ENCODE data around the gene ATP6V1G2.

Gene ATP6V1G2

DNA sequence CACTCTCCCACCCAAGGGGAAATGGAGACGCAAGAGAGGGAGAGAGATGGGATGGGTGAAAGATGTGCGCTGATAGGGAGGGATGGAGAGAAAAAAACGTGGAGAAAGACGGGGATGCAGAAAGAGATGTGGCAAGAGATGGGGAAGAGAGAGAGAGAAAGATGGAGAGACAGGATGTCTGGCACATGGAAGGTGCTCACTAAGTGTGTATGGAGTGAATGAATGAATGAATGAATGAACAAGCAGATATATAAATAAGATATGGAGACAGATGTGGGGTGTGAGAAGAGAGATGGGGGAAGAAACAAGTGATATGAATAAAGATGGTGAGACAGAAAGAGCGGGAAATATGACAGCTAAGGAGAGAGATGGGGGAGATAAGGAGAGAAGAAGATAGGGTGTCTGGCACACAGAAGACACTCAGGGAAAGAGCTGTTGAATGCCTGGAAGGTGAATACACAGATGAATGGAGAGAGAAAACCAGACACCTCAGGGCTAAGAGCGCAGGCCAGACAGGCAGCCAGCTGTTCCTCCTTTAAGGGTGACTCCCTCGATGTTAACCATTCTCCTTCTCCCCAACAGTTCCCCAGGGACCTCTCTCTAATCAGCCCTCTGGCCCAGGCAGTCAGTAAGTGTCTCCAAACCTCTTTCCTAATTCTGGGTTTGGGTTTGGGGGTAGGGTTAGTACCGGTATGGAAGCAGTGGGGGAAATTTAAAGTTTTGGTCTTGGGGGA, 29.7 kb upstream of the ATP6V1G2 start:
- peak; percentile 62 to 76 for DNase-seq

DNA sequence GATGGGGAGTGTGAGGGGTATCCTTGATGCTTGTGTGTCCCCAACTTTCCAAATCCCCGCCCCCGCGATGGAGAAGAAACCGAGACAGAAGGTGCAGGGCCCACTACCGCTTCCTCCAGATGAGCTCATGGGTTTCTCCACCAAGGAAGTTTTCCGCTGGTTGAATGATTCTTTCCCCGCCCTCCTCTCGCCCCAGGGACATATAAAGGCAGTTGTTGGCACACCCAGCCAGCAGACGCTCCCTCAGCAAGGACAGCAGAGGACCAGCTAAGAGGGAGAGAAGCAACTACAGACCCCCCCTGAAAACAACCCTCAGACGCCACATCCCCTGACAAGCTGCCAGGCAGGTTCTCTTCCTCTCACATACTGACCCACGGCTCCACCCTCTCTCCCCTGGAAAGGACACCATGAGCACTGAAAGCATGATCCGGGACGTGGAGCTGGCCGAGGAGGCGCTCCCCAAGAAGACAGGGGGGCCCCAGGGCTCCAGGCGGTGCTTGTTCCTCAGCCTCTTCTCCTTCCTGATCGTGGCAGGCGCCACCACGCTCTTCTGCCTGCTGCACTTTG, 29.0 kb upstream of the ATP6V1G2 start, which contains the start of gene TNF:
TNF (plus strand) TSS at position 231 of the 567 bp plus-strand sequence; CDS start at position 408, 177 bp downstream.
- peak; percentile 97 to 99 for DNase-seq

DNA sequence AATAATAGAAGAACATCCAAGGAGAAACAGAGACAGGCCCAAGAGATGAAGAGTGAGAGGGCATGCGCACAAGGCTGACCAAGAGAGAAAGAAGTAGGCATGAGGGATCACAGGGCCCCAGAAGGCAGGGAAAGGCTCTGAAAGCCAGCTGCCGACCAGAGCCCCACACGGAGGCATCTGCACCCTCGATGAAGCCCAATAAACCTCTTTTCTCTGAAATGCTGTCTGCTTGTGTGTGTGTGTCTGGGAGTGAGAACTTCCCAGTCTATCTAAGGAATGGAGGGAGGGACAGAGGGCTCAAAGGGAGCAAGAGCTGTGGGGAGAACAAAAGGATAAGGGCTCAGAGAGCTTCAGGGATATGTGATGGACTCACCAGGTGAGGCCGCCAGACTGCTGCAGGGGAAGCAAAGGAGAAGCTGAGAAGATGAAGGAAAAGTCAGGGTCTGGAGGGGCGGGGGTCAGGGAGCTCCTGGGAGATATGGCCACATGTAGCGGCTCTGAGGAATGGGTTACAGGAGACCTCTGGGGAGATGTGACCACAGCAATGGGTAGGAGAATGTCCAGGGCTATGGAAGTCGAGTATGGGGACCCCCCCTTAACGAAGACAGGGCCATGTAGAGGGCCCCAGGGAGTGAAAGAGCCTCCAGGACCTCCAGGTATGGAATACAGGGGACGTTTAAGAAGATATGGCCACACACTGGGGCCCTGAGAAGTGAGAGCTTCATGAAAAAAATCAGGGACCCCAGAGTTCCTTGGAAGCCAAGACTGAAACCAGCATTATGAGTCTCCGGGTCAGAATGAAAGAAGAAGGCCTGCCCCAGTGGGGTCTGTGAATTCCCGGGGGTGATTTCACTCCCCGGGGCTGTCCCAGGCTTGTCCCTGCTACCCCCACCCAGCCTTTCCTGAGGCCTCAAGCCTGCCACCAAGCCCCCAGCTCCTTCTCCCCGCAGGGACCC, 28.0 kb upstream of the ATP6V1G2 start:
- peak in 1 of 2 donors; percentile 32 for DNase-seq

DNA sequence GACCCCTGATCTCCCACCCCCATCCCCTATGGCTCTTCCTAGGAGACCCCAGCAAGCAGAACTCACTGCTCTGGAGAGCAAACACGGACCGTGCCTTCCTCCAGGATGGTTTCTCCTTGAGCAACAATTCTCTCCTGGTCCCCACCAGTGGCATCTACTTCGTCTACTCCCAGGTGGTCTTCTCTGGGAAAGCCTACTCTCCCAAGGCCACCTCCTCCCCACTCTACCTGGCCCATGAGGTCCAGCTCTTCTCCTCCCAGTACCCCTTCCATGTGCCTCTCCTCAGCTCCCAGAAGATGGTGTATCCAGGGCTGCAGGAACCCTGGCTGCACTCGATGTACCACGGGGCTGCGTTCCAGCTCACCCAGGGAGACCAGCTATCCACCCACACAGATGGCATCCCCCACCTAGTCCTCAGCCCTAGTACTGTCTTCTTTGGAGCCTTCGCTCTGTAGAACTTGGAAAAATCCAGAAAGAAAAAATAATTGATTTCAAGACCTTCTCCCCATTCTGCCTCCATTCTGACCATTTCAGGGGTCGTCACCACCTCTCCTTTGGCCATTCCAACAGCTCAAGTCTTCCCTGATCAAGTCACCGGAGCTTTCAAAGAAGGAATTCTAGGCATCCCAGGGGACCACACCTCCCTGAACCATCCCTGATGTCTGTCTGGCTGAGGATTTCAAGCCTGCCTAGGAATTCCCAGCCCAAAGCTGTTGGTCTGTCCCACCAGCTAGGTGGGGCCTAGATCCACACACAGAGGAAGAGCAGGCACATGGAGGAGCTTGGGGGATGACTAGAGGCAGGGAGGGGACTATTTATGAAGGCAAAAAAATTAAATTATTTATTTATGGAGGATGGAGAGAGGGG, 27.1 kb upstream of the ATP6V1G2 start:
- DNase-seq: no peak

DNA sequence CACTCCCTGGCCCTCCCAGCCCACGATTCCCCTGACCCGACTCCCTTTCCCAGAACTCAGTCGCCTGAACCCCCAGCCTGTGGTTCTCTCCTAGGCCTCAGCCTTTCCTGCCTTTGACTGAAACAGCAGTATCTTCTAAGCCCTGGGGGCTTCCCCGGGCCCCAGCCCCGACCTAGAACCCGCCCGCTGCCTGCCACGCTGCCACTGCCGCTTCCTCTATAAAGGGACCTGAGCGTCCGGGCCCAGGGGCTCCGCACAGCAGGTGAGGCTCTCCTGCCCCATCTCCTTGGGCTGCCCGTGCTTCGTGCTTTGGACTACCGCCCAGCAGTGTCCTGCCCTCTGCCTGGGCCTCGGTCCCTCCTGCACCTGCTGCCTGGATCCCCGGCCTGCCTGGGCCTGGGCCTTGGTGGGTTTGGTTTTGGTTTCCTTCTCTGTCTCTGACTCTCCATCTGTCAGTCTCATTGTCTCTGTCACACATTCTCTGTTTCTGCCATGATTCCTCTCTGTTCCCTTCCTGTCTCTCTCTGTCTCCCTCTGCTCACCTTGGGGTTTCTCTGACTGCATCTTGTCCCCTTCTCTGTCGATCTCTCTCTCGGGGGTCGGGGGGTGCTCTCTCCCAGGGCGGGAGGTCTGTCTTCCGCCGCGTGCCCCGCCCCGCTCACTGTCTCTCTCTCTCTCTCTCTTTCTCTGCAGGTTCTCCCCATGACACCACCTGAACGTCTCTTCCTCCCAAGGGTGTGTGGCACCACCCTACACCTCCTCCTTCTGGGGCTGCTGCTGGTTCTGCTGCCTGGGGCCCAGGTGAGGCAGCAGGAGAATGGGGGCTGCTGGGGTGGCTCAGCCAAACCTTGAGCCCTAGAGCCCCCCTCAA, 25.9 kb upstream of the ATP6V1G2 start, which contains the start of gene LTA:
LTA (plus strand) TSS at position 249 of the 871 bp plus-strand sequence; CDS start at position 703, 454 bp downstream.
- no peak for DNase-seq

DNA sequence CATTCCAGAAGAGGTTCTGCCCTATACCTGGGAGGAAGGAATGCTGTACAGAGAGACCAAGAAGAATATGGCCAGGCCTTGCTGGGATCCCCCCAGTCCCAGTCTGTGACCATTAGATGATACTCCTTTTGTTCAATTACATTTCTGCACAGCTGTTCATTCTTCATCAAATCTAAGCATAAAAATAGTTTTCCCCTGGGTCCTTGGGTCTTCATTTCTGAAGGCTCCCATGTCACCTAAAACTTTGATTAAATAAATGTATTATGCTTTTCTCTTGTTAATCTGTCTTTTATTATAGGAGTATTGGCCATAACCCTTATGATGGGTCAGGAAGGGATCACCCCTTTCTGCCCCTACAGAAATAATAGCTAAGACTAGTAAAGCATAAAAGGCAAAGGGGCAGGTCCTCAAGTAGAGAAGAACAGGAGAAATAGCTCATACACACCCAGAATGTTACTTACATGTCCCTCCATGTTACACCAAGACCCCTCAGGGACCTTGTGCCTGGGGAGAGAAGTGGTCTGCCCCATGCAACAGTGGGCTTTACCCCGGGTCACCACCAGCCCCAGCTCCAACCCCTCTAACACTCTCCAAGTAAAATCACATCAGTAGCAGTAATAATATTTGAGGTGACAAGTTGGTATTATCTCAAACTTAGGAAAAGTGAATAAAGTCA, 23.6 kb upstream of the ATP6V1G2 start:
- DNase-seq: no peak

DNA sequence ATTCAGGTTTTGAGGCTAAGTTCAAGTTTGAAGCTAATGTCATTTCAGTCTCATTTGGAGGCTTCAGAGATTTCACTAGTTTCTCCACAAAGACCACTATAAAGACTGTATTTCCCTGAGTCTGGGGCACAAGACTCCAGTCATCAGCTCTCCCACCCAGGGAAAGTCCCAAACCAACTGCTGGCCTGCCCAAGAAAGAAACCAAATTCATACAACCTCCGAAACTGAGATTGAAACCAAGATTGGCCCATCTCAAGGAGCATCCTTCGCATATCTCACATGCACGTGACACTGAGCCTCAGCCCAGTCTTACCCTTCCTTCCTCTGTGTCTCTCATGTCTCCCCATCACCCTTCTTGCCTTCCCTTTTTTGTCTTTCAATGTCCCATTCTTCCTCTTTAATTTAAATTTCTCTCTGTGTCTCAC, 22.1 kb upstream of the ATP6V1G2 start:
- peak; percentile 96 for DNase-seq

DNA sequence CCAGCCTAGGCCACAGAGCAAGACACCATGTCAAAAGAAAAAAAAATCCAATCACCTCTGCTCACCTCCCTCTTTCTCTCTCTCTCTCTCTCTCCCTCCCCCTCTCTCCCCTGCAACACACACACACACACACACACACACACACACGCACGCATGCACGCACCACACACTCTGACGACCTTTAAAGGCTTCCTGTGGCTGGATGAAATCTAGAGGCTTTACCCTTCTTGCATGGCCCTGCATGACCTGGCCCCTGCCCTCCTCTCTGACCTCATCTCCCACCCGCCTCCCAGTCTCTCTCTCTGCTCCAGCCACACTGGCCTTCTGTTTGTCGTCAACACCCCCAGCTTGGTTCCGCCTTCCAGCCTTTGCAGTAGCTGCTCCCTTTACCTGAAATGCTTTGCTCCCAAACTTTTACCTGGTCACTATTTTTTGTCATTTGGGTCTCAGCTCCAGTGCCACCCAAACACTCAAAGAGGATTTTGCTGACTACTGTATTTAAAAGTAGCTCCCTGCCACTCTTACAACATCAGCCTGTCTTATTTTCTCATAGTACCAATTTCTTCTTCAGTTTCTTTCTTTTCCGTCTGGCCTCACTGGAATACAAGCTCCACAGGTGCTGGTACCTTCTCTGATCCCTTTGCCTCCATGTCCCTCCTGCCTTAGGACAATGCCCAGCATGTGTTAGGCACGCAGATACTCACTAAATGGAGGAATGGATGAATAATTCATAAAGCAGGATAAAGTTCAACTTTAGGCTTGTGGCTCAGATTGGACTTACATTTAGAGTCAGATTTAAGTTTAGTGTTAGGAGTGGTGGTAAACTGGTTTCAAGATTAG, 21.3 kb upstream of the ATP6V1G2 start:
- DNase-seq: peak; percentile 62 to 79

DNA sequence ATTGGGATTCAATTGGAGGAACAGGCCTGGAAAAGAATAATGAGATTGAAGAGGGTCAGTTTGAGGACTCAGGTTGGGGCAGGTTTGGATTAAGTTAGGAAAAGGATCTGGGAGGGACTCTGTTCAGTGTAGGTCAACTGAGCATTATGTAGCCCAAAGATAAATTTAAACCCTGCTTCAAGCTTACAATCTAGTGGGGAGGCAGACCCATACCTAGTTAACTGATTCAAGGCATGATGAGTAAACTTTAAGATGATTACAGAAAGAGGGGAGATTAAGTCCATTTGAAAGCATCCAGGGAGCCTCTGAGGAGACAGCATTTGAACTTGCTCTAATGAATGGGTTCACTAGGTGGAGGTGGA, 14.3 kb upstream of the ATP6V1G2 start:
- no peak for DNase-seq

DNA sequence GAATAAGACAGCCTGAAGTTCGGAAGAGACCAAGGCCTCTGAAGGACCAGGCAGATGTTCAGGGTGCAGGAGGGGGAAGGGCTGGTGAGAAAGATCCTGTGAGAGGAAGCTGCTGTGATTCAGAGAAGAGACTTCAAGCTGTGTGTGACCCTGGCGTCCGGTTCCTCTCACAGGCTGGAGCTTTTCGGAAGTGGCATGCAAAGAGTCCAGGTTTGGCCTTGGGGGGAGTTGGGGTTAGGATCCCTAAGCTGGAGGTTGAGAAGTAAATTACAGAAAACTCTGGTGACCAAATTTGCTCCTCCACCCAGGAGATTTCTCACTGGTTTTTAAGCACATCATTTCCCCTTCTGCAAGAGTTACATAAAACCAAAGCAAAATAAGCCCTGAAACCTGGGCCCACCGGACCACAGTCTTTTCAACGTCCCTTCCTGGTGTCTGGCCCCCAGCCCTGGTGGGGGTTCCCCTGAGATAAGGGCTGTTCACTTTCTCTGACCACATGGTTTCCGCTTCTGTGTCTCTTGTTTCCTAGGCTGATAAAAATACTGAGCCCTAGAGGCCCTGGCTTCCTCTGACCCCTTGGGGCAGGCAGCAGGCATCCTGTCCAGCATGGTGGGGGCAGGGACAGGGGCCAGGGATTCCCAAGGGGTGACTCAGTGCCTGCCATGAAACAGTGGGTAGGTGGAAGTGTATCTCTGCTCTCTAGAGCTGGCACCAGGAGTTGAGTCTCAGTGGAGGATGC, 13.7 kb upstream of the ATP6V1G2 start:
- DNase-seq: peak; percentile 89 to 94

DNA sequence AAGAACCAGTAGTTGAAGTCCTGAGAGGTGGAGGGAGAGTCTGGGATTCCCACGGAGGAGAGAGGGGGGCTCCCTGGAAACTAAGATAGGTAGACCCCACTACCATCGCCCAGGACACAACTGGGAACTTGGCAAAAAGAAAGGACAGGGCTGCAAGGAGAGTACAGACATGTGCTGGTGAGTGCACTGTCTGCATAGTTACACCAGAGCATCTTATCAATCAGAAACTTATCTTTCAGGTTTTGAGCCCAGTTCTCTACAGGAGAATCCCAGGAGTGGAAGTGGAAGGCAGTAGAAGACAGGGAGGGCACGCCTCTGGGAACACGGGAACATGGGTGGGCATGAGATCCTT, 13.2 kb upstream of the ATP6V1G2 start:
- no peak for DNase-seq

DNA sequence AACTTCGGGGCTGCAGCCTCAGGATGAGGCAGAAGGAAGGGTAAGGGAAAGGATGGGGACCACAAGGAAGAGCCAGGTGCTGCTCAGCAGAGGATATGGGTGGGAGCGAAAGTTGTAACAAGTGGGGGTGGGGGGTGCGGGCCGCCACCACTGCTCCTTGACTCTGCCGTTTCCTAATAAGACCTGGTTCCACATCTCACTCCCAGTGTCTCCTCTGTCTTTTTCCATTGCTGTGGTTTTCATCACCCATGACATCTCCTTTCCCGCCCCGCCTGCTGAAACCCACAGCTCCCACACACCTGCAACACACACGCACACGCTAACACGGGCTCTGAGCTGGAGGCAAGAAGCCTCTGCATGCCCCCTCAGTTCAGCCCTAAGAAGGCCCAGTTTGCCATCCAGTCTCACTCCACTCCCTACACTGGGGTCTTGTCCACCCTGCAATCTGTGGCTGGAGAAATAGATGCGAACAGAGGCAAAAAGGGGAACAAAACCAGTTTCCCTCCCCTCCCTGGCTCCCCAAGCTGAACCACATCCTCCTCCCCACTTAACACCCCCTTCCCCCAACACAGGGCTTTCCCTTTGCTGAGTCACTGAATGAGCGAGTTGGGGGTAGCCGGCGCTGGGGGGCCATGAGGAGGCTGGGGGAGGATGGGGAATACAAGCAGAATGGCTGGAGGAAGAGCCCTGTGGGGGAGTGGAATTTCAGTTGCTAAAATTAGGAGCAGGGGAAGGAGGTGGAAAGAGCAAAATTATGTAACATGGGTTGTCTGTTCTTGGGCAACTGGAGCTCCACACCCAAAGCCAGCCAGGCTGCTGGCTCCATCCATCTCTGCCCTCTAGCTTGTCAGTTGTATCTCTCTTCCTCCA, 12.5 kb upstream of the ATP6V1G2 start:
- peak; percentile 98 to 99 for DNase-seq

DNA sequence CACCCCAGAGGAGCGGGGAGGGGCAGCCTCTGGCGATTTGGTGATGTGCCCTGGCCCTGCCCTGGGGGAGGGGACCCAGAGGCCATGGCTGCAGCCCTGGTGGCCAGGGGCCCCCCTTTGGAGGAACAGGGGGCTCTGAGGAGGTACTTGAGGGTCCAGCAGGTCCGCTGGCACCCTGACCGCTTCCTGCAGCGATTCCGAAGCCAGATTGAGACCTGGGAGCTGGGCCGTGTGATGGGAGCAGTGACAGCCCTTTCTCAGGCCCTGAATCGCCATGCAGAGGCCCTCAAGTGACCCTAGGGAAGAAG, 11.9 kb upstream of the ATP6V1G2 start:
- no peak for DNase-seq

DNA sequence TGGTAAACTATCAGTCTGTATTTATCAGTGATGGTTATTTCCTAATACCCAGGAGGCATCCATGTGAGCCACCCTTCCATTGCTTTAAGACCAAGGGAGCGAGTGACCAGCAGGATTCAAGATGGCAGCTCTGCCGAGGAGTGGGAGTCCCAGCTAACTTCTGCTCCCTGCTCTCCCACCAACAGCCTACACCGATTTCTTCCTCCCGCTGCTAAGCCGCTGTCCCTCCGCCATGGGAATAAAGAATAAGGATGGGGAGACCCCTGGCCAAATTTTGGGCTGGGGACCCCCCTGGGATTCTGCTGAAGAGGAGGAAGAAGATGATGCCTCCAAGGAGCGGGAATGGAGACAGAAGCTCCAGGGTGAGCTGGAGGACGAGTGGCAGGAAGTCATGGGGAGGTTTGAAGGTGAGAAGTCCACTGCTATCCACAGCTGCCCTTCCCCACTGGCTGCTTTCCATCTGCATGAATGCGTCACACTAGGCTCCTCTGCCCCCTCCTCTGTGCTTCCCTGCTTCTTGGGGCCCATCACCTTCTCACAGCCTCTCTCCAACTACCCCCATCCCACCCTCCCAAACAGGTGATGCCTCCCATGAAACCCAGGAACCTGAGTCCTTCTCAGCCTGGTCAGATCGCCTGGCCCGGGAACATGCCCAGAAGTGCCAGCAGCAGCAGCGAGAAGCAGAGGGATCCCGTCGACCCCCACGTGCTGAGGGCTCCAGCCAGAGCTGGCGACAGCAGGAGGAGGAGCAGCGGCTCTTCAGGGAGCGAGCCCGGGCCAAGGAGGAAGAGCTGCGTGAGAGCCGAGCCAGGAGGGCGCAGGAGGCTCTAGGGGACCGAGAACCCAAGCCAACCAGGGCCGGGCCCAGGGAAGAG, 11.3 kb upstream of the ATP6V1G2 start:
- no peak for DNase-seq

DNA sequence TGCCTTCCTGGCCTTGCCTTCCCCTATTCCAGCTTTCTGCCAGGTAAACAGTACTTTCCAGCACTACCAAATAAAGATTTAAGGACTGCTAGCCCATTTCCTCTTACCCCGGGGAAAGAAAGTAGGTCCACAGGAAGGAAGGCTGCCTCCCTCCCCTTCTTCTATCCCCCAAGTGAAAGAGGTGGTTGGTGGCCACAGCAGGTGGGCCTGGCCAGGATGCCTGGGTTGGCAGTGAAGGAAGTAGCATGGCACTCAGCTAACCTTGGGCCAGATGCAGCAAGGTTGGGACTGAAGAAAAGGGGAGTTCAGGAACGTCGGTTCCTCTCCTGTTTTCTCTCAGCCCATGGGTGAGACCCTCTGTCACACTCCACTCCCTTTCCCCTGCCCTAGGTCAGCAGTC, 9.9 kb upstream of the ATP6V1G2 start:
- DNase-seq: no peak

DNA sequence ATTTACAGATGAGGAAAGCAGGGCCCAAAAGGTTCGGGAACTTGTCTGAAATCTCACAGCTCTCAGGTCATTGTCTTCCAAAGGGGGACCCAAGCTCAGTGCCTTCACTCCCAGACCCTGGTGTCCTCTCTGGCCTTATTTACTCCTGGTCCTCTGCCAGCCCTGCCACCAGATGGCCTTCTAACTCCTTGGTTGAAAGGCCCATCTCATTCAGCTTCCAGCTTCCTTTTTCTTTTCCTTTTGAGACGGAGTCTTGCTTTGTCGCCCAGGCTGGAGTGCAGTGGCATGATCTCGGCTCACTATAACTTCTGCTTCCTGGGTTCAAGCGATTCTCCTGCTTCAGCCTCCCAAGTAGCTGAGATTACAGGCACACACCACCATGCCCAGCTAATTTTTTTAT, 5.0 kb upstream of the ATP6V1G2 start:
- peak; percentile 85 to 89 for DNase-seq

DNA sequence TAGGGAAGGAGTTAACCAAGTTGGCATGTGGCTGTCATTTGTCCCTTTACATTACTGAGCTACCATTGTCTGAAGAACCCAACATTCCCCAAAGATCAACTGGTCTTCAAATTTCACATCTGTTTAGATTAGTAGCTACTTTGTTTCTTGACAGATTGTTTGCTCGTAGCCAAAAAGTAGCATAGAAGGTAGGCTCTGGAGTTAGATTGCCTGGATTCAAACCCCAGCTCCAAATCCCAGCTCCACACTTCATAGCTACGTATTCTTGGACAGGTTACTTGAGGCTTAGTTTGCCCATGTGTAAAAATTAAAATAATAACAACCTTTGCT, 2.1 kb upstream of the ATP6V1G2 start:
- DNase-seq: no peak
